Left ventricle myocardium inferior (tissue), 1 donor: ENCODE data around the gene DOCK4. TPM values are rescaled to one million over a fixed set of nuclear protein-coding genes. Genes with fewer than 3 reads are reported as not detected.

Experiments
- DNase-seq: peaks from one replicate; pipeline ENCODE4 v3.0.0-alpha.2; 2020
- H3K27ac ChIP-seq: fragments of 200-600 bp; replicated peaks from 2 replicates; pipeline ENCODE4 v1.8.0; 2021
- H3K27me3 ChIP-seq: fragments of 200-600 bp; 2 replicates; pipeline ENCODE4 v1.8.0; 2021; ENCODE audit warnings: low read depth
- H3K36me3 ChIP-seq: fragments of 200-600 bp; 2 replicates; pipeline ENCODE4 v1.8.0; 2021
- H3K4me1 ChIP-seq: fragments of 200-600 bp; 2 replicates; pipeline ENCODE4 v1.8.0; 2021
- H3K4me3 ChIP-seq: fragments of 200-600 bp; 2 replicates; pipeline ENCODE4 v1.8.0; 2021; ENCODE audit warnings: mild to moderate bottlenecking, moderate library complexity
- H3K9me3 ChIP-seq: fragments of 200-600 bp; replicated peaks from 2 replicates; pipeline ENCODE4 v1.8.0; 2021
- CTCF ChIP-seq: fragments of 200-600 bp; IDR thresholded peaks from 2 replicates; pipeline ENCODE4 v1.8.0; 2021; ENCODE audit warnings: antibody characterized with exemption, mild to moderate bottlenecking, borderline replicate concordance
- intact Hi-C: fragments of 100-400 bp; cut with micrococcal nuclease; formaldehyde crosslinking; loops from one replicate; pipeline ENCODE4 v1.11.0; 2022
- total RNA-seq: library from RNA; stranded (reverse); fragmentation: NEBNext Ultra II Directional; extraction: Animal tissue kit (Norgen Biotek cat#: 25700); gene quantifications from one replicate; pipeline ENCODE4 v1.2.1, GENCODE V29; 2021
- donor health status: DM: no; HTN: yes; CAD: no; lungs with severe emphysema.

DOCK4 gene
- total RNA-seq, 1 donor from 2014 or later, result 15.2 TPM

- no peak for DNase-seq
- Histone ChIP-seq H3K4me3 (no peak overlapping the region), H3K9me3 (peaks cover 3% of the 10 kb centered on the region), H3K36me3 (no peaks in the 10 kb centered on the region), H3K27ac (peak overlapping the region; percentile 52), H3K4me1 (peaks cover 66% of the 10 kb centered on the region), H3K27me3 (no peaks in the 10 kb centered on the region)
- no peak for TF ChIP-seq CTCF
- intact Hi-C loops, result no loop called here
Measured at GRCh38 chr7:112068967-112069366, 137.2 kb downstream of the DOCK4 start.

GRCh38 chr7:112067632-112068540 lies 138.3 kb downstream of the DOCK4 start:
- no peaks in the 10 kb centered on the region for H3K9me3 ChIP-seq
- H3K27me3 ChIP-seq, result no peaks in the 10 kb centered on the region
- no peak overlapping the region for H3K4me3 ChIP-seq
- no peaks in the 10 kb centered on the region for H3K36me3 ChIP-seq
- intact Hi-C loops, result no loop called here
- no peak for TF ChIP-seq CTCF
- DNase-seq, result no peak
- peak overlapping the region; percentile 52 for H3K27ac ChIP-seq
- H3K4me1 ChIP-seq, result peaks cover 59% of the 10 kb centered on the region

GRCh38 chr7:112067200-112067599 lies 139.0 kb downstream of the DOCK4 start:
- intact Hi-C loops, result no loop called here
- no peaks in the 10 kb centered on the region for H3K9me3 ChIP-seq
- DNase-seq, result no peak

GRCh38 chr7:112065758-112066157 lies 140.4 kb downstream of the DOCK4 start:
- Histone ChIP-seq H3K27me3 (no peaks in the 10 kb centered on the region), H3K4me3 (no peak overlapping the region), H3K36me3 (no peaks in the 10 kb centered on the region), H3K9me3 (no peaks in the 10 kb centered on the region), H3K27ac (no peak overlapping the region), H3K4me1 (peaks cover 47% of the 10 kb centered on the region)
- no peak for DNase-seq
- intact Hi-C loops, result no loop called here
- no peak for TF ChIP-seq CTCF

More at GRCh38 chr7:112067200-112067599, 139.0 kb downstream of the DOCK4 start:
- H3K27ac ChIP-seq, result no peak overlapping the region
- no peaks in the 10 kb centered on the region for H3K27me3 ChIP-seq
- H3K4me1 ChIP-seq, result peaks cover 52% of the 10 kb centered on the region
- no peak for TF ChIP-seq CTCF
- H3K4me3 ChIP-seq, result no peak overlapping the region
- no peaks in the 10 kb centered on the region for H3K36me3 ChIP-seq

- Histone ChIP-seq H3K36me3 (no peaks in the 10 kb centered on the region), H3K9me3 (no peaks in the 10 kb centered on the region), H3K27ac (no peak overlapping the region), H3K4me3 (no peak overlapping the region), H3K27me3 (no peaks in the 10 kb centered on the region), H3K4me1 (peaks cover 47% of the 10 kb centered on the region)
- no peak for DNase-seq
- no peak for TF ChIP-seq CTCF
- intact Hi-C loops, result no loop called here
Measured at GRCh38 chr7:112064627-112065385, 141.4 kb downstream of the DOCK4 start.
